C4-2B (cell line): ENCODE results near the gene MAP3K20.

Experiments used
- ZFX ChIP-seq: fragments of 450-650 bp; IDR thresholded peaks from 2 replicates; pipeline ENCODE4 v1.6.1; 2017
- TF ChIP-seq, protein P1 (sequence below): fragments of 450-650 bp; conservative IDR thresholded peaks from 2 replicates; pipeline ENCODE4 v1.5.1; 2017; ENCODE audit warnings: mild to moderate bottlenecking

DNA sequence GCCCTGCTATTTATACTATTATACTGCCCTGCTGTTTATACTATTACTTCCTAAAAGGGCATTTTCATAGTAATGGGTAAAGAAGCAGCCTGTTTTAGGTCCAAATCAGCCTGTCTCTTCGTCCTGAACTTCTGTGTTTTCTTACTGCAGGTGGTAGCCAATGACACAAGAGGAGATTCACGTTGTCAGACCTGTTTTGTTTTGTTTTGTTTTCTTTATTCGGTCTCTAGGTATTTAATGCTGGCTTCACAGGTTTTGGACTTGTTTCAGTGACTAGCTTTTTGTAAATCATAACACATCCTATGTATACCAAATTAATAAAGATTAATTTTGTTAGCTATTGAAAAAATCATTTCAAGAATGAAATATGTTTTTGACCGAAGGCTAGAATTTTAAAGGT is 116.4 kb downstream of the MAP3K20 start:
- TF ChIP-seq, protein P1, sequence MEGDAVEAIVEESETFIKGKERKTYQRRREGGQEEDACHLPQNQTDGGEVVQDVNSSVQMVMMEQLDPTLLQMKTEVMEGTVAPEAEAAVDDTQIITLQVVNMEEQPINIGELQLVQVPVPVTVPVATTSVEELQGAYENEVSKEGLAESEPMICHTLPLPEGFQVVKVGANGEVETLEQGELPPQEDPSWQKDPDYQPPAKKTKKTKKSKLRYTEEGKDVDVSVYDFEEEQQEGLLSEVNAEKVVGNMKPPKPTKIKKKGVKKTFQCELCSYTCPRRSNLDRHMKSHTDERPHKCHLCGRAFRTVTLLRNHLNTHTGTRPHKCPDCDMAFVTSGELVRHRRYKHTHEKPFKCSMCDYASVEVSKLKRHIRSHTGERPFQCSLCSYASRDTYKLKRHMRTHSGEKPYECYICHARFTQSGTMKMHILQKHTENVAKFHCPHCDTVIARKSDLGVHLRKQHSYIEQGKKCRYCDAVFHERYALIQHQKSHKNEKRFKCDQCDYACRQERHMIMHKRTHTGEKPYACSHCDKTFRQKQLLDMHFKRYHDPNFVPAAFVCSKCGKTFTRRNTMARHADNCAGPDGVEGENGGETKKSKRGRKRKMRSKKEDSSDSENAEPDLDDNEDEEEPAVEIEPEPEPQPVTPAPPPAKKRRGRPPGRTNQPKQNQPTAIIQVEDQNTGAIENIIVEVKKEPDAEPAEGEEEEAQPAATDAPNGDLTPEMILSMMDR: no peak
- TF ChIP-seq ZFX: no peak
